ENCODE results near the gene QKI. TPM values are rescaled to one million over a fixed set of nuclear protein-coding genes. Genes with fewer than 3 reads are reported as not detected.

The QKI gene
- total RNA-seq, 1 donor from 2014 or later: 234 TPM

DNA sequence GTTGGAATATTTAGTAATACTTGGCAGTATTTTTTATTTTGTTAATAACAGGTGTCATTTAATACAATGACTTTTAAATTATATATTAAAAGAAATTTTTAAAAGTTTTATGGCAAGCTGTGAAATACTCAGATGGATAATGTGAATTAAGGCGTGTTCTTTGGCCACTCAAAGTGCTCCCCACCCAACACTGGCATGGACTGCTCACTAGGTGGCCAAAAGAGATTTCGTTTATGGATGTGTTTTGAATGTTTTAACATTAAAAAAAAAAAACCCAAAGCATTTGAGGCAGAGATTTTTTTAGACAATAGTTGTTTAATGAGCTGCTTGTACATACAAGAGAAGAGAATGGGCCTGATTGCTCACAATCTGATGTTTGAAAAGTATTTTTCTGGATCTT lies 86.5 kb downstream of the QKI start:
- Histone ChIP-seq H3K4me1 (peaks cover 7% of the 10 kb centered on the region), H3K4me3 (no peak overlapping the region), H3K36me3 (no peaks in the 10 kb centered on the region), H3K9me3 (no peaks in the 10 kb centered on the region), H3K27ac (no peak overlapping the region), H3K27me3 (no peaks in the 10 kb centered on the region)
- TF ChIP-seq, protein P1, sequence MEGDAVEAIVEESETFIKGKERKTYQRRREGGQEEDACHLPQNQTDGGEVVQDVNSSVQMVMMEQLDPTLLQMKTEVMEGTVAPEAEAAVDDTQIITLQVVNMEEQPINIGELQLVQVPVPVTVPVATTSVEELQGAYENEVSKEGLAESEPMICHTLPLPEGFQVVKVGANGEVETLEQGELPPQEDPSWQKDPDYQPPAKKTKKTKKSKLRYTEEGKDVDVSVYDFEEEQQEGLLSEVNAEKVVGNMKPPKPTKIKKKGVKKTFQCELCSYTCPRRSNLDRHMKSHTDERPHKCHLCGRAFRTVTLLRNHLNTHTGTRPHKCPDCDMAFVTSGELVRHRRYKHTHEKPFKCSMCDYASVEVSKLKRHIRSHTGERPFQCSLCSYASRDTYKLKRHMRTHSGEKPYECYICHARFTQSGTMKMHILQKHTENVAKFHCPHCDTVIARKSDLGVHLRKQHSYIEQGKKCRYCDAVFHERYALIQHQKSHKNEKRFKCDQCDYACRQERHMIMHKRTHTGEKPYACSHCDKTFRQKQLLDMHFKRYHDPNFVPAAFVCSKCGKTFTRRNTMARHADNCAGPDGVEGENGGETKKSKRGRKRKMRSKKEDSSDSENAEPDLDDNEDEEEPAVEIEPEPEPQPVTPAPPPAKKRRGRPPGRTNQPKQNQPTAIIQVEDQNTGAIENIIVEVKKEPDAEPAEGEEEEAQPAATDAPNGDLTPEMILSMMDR (IDR thresholded peaks at IDR 0.05): no peak
- ATAC-seq (no peak), DNase-seq (no peak)
- intact Hi-C loops (cut with DNase I): no loop called here

DNA sequence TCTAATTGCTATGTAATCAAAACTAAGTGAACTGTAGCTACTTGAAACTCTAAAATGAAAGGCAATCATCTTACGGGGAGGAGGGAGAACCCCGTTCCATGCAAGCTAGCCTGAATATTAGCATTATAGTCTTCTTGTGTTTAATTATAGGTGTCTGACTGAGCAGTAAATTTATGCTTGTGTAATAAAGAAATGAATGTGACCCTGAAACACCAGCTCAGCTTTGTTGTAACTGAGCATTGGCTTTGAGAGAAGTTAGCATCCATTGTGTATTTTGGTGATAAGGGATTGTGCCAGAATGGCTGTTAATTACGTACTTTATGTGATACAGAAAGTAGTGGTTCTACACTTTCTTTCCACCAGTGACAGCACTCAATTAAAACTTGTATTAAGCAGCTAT lies 86.9 kb downstream of the QKI start:
- no peak overlapping the region for H3K4me3 ChIP-seq
- peaks cover 7% of the 10 kb centered on the region for H3K4me1 ChIP-seq
- no peaks in the 10 kb centered on the region for H3K27me3 ChIP-seq
- H3K9me3 ChIP-seq: no peaks in the 10 kb centered on the region
- TF ChIP-seq, protein P1 (IDR thresholded peaks at IDR 0.05): no peak
- DNase-seq: no peak
- H3K27ac ChIP-seq: no peak overlapping the region
- ATAC-seq: no peak
- no peaks in the 10 kb centered on the region for H3K36me3 ChIP-seq
- intact Hi-C loops (cut with DNase I): no loop called here

DNA sequence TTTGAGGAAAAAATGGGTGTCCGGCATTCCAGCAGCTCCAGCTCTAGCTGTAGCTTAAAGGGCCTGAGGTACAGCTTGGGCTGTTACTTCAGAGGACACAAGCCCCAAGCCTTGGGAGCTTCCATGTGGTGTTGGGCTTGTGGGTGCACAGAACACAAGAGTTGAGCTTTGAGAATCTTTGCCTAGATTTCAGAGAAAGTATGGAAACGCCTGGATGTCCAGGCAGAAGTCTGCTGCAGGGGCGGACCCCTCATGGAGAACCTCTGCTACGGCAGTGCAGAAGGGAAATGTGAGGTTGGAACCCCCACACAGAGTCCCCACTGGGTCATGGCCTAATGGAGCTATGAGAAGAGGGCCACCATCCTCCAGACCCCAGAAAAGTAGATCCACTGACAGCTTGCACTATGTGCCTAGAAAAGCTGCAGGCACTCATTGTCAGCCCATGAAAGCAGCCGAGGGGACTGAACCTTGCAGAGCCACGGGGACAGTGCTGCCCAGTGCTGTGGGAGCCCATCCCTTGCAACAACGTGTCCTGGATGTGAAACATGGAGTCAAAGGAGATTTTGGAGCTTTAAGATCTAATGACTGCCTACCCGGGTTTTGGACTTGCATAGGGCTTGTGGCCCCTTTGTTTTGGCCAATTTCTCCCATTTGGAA lies 90.6 kb downstream of the QKI start:
- H3K4me3 ChIP-seq: no peak overlapping the region
- H3K36me3 ChIP-seq: no peaks in the 10 kb centered on the region
- H3K27ac ChIP-seq: no peak overlapping the region
- intact Hi-C loops (cut with DNase I): no loop called here
- H3K4me1 ChIP-seq: peaks cover 7% of the 10 kb centered on the region
- no peaks in the 10 kb centered on the region for H3K27me3 ChIP-seq
- DNase-seq: no peak
- TF ChIP-seq, protein P1 (IDR thresholded peaks at IDR 0.05): no peak
- H3K9me3 ChIP-seq: peaks cover 11% of the 10 kb centered on the region
- no peak for ATAC-seq

DNA sequence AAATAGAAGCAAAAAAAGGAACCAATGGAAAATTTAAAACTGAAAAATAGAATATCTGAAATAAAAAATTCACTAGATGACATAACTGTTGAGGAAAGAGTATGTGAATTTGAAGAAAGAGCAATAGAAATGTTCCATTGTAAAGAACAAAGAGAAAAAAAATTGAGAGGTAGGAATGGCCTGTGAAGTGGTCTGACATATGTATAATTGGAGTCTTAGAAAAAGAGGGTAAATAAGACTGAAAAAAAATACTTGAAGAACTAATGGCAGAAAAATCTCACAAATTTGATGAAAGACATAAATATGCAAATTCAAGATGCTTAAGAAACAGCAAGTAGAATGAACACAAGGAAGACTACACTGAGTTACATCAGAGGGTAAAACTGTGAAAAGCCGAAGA lies 93.4 kb downstream of the QKI start:
- Histone ChIP-seq H3K9me3 (peaks cover 11% of the 10 kb centered on the region), H3K27ac (no peak overlapping the region), H3K36me3 (no peaks in the 10 kb centered on the region), H3K4me3 (no peak overlapping the region), H3K4me1 (no peaks in the 10 kb centered on the region), H3K27me3 (no peaks in the 10 kb centered on the region)
- intact Hi-C loops (cut with DNase I): no loop called here
- TF ChIP-seq, protein P1 (IDR thresholded peaks at IDR 0.05): no peak
- ATAC-seq: no peak
- DNase-seq: no peak

DNA sequence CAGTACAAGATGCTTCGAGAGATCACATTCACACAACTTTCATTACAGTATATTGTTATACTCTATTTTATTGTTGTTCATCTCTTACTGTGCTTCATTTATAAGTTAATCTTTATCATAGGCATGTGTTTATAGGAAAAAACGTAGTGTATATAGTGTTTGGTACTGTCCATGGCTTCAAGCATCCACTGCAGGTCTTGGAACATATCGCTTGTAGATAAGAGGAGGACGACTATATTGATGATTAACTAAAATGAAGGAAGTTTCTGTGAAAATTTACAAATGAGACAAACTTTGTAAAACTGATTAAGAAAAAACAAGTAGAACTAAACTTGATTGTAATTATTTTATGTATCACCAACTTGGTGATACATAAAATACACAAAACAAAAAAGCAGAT lies 98.5 kb downstream of the QKI start:
- no peaks in the 10 kb centered on the region for H3K4me1 ChIP-seq

More for the DNA sequence above, 98.5 kb downstream of the QKI start:
- ATAC-seq (no peak), DNase-seq (no peak)
- Histone ChIP-seq H3K36me3 (no peaks in the 10 kb centered on the region), H3K27me3 (no peaks in the 10 kb centered on the region), H3K4me3 (no peak overlapping the region), H3K9me3 (peaks cover 4% of the 10 kb centered on the region), H3K27ac (no peak overlapping the region)
- TF ChIP-seq, protein P1 (IDR thresholded peaks at IDR 0.05): no peak
- intact Hi-C loops (cut with DNase I): no loop called here

Measured in upper lobe of right lung (tissue), 1 donor.